Measurements from ENCODE around the gene H6PD.

The H6PD gene

DNA sequence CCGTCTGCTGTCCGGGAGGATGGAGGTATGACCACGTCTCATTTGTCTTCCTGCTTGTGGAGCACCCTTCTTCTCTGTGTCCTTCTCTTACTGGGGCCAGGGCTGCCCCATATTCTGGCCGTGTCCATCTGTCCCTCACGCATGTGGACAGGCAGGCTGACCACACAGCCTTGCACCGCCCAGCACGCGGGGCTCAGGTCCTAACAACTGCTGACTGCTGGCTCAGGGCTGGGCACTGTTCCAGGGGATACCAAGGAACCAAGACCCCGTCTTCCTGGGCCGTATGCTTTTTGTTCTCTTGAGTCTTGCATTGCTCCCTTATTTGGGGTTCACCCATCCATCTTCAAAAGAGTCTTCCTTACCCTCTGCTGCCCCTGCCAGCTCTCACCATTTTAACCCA is 40.6 kb downstream of the H6PD start:
- DNase-seq (ENCODE audit: low read depth in 1 of 2, low spot score in 1 of 2) = no peak

GRCh38 chr1:9275567-9276034 is 41.0 kb downstream of the H6PD start:
- DNase-seq (ENCODE audit: low read depth in 1 of 2, low spot score in 1 of 2) = peak in 1 of 2 donors; percentile 54

GRCh38 chr1:9278116-9278515 is 43.5 kb downstream of the H6PD start:
- no peak for DNase-seq (ENCODE audit: low read depth in 1 of 2, low spot score in 1 of 2)

GRCh38 chr1:9278585-9279153 is 44.1 kb downstream of the H6PD start:
- DNase-seq (ENCODE audit: low read depth in 1 of 2, low spot score in 1 of 2) = no peak

GRCh38 chr1:9279172-9279840 is 44.7 kb downstream of the H6PD start:
- DNase-seq (ENCODE audit: low read depth in 1 of 2, low spot score in 1 of 2) = no peak

- DNase-seq (ENCODE audit: low read depth in 1 of 2, low spot score in 1 of 2) = peak in 1 of 2 donors; percentile 42
Measured at GRCh38 chr1:9280015-9280860, 45.7 kb downstream of the H6PD start.

GRCh38 chr1:9281071-9281827 is 46.7 kb downstream of the H6PD start:
- no peak for DNase-seq (ENCODE audit: low read depth in 1 of 2, low spot score in 1 of 2)

DNA sequence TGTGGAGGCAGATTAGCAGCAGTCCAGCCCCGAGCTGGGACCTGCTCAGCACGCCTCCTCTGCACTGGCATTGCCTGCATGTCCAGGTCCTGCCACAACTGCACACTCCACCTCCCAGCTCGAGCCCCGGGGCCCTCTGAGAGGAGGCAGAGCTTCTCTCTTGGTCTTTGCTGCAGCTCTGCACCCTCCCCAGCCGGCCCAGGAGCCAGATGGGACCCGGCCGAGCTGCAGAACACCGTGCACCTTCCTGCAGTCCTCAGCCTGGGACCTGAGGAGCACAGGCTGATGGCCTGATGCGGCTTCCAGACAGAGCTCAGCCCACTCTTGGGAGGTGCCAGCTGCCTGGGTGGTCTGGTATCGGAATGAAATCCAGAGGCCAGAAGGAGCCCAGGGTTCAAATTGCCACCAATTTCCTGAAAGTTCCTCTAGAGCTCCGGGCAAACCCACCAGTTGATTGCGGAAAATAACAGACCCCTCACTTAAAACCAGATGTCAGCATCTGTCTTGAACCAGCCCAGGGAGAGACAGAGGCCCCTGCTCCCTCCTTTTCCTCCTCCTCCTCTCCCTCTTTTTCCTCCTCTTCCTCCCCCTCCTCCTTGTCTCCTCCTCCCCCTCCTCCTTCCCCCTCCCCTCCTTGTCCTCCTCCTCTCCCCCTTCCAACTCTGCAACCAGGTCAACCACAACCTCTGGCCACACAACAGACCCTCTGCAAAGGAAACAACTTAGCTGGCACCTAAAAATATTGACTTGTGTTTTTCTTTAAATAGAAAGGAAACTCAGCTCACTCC is 47.5 kb downstream of the H6PD start:
- no peak for DNase-seq (ENCODE audit: low read depth in 1 of 2, low spot score in 1 of 2)

- DNase-seq (ENCODE audit: low read depth in 1 of 2, low spot score in 1 of 2) = no peak
Measured at GRCh38 chr1:9282696-9282955, 48.1 kb downstream of the H6PD start.

DNA sequence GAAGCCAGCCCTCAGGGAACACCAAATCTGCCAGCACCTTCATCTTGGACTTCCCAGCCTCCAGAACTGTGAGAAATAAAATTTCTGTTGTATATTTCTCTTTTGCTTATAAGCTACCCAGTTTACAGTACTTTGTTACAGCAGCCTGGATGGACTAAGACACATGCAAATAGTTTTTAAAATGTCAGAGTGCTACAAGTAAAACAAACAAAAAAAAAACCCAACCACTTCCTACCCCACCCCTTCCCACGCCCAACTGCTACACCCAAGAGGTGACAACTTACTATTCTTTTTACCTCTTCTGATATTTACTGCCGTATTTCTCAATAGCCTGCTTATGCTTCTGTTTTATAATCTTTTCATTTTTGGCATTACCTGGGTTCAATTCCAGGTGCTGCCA is 49.5 kb downstream of the H6PD start:
- DNase-seq (ENCODE audit: low read depth in 1 of 2, low spot score in 1 of 2) = no peak

DNA sequence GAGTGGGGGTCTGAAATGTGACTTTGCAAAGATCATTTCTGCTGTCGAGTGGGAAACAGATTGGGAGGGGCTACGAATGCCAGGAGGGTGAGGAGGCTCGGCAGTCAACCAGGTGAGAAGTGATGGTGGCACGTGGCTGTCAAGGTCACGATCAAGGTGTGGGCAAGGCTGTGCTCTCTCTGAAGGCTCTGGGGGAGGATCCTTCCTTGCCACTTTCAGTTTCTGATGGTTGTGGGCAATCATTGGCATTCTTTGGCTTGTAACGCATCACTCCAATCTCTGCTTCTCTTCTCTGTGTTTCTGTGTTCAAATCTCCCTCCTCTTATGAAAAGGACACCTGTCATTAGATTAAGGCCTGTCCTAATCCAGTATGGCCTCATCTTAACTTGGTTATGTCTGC is 52.0 kb downstream of the H6PD start:
- no peak for DNase-seq (ENCODE audit: low read depth in 1 of 2, low spot score in 1 of 2)

GRCh38 chr1:9289090-9289534 is 54.5 kb downstream of the H6PD start:
- DNase-seq (ENCODE audit: low read depth in 1 of 2, low spot score in 1 of 2) = peak; percentile 60 to 70

DNA sequence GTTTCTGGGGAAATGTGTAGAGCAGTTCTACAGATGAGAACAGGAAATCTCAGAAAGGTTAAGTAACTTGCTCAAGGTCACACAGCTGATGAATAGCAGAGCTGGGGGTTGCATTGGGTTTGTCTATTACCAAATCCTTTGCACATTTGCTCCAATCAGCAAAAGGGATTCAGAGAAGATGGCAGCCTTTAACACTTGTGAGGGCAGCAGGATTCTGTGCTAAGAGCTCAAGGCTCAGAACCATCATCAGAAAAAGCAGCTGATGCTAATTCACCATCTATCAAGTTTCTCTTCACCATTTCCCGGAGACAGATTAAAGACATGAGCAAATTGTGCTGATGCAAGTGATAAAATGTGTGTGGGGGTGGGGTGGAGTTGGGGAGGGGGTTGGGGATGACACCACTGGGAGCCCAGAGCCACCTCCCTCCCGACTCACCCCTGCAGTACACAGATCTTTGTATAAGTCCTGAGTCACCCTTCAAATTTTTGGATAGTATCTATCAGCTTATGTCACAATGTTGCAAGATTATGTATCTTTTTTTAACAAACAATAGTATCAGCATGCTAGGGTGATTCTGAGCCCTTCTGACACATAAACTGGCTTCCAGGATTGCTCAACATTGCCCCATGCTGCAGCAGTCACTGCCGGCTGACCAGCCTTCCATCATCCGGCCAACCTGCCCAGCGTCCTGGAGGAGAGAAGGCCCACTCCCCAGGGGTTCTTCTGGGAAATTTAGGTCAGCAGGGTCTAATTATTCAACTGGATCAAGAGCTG is 55.3 kb downstream of the H6PD start:
- no peak for DNase-seq (ENCODE audit: low read depth in 1 of 2, low spot score in 1 of 2)

GRCh38 chr1:9291914-9292360 is 57.4 kb downstream of the H6PD start:
- DNase-seq (ENCODE audit: low read depth in 1 of 2, low spot score in 1 of 2) = no peak

DNA sequence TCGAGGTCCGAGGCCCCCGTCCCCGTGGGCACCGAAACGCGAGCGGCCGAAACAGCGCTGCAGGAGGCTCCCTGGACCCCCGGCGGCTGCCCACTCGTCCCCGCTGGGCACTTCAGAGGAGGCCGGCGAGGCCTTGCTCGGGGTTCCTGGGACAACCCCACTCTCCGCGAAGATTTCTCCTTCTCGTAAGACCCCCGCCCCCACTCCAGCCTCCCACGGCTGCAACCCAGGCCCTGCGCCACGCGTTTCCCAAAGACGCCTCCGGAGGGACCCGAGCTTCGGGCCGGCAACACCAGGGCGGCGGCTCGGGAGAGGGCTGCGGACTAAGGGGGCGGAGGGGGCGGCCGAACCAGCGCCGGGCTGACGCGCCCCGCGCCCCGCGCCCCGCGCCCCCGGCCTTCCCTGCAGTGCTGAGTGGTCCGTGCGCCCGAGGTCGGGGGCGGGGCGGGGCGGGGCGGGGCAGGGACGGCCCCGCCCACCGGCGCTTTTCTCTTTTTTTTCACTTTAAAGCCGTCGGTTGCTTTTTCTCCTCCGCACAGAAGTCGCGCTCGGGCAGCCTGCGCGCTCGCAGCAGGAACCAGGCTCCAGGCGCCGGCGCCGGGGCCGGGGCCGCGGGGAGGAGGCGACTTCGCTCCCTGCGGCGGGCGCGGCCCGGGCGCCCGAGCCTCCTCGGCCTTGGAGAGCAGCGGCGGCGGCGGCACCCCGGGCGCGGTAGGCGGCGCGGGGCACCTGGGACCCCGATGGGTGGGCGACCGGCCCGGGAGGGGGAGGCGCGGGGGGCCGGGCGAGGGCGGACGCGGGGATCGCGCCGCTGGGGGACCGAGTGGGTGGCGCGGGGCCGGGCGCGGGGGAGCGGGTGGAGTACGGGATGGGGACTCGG is 58.0 kb downstream of the H6PD start, which contains the start of gene SPSB1:
Gene SPSB1, plus strand, starts transcription at position 534 of the 880 bp plus-strand sequence. CDS start 62,998 bp downstream, outside the sequence.
- DNase-seq (ENCODE audit: low read depth in 1 of 2, low spot score in 1 of 2) = peak; percentile 42 to 44

DNA sequence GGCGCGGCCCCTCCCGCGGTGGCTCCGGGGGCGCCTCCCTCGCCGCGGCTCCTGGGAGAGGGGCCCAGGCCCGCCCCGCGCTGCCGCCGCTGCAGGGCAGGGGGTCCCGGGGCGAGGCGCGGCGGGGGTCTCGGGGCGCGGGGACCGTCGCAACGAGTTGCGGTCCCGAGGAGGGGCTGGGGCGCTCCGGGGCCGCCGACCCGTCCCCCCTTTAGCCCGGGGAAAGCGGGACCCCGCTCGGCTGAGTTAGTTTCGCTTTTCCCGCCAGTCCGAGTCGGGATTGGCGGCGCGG is 58.6 kb downstream of the H6PD start:
- no peak for DNase-seq (ENCODE audit: low read depth in 1 of 2, low spot score in 1 of 2)

DNA sequence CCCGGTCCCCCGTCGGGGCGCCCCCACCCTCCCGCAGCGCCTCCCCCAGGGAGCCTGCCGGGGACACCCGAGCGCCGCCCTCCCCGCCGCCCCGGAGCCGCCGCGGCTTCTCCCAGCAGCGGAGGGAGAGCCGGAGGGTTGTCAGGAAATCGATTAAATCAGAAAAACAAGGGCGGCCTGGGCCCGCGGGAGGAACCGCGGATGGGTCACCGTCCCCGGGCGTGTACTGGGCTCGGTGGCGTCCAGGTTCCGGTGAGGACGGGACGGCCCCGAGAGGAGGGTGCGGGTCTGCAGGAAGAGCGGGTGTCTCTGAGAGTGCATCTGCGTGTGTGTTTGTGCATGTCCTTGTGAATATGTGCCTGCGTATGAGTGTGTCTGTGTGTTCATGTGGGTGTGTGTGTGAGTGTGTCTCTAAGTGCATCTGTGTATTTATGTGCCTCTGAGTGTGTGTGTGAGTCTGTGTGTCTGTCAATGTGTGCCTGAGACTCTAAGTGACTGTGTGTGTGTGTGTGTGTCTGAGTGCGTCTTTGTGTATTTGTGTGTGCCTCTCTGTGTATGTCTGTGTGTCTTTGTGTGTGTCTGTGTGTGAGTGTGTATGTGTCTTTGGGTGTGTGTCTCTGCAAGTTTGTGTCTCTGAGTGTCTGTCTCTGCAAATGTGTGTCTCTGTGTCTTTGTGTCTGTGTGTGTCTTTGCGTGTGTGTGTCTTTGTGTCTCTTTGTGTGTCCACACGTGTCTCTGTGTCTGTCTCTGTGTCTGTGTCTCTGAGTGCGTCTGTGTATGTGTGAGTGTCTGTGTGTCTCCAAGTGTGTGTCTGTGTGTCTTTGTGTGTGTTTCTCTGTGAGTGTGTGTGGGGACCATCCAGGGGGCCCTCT is 59.2 kb downstream of the H6PD start:
- DNase-seq (ENCODE audit: low read depth in 1 of 2, low spot score in 1 of 2) = peak in 1 of 2 donors; percentile 18

- DNase-seq (ENCODE audit: low read depth in 1 of 2, low spot score in 1 of 2) = no peak
Measured at GRCh38 chr1:9294405-9294773, 59.8 kb downstream of the H6PD start.

All from stimulated activated CD4-positive, alpha-beta T cell treated with anti-CD3 and anti-CD28 coated beads, Interleukin-15, amount 100 ng/mL, for 1 hour (primary cell).